ENCODE measurements around the gene MLST8.

GRCh38 chr16:2188395-2188794, 16.9 kb upstream of the MLST8 start:
- TF ChIP-seq TAF1 (conservative IDR thresholded peaks at IDR 0.05) = no peak
- TF ChIP-seq, protein P1, sequence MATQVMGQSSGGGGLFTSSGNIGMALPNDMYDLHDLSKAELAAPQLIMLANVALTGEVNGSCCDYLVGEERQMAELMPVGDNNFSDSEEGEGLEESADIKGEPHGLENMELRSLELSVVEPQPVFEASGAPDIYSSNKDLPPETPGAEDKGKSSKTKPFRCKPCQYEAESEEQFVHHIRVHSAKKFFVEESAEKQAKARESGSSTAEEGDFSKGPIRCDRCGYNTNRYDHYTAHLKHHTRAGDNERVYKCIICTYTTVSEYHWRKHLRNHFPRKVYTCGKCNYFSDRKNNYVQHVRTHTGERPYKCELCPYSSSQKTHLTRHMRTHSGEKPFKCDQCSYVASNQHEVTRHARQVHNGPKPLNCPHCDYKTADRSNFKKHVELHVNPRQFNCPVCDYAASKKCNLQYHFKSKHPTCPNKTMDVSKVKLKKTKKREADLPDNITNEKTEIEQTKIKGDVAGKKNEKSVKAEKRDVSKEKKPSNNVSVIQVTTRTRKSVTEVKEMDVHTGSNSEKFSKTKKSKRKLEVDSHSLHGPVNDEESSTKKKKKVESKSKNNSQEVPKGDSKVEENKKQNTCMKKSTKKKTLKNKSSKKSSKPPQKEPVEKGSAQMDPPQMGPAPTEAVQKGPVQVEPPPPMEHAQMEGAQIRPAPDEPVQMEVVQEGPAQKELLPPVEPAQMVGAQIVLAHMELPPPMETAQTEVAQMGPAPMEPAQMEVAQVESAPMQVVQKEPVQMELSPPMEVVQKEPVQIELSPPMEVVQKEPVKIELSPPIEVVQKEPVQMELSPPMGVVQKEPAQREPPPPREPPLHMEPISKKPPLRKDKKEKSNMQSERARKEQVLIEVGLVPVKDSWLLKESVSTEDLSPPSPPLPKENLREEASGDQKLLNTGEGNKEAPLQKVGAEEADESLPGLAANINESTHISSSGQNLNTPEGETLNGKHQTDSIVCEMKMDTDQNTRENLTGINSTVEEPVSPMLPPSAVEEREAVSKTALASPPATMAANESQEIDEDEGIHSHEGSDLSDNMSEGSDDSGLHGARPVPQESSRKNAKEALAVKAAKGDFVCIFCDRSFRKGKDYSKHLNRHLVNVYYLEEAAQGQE (IDR thresholded peaks at IDR 0.05) = no peak
- TF ChIP-seq, protein P2, sequence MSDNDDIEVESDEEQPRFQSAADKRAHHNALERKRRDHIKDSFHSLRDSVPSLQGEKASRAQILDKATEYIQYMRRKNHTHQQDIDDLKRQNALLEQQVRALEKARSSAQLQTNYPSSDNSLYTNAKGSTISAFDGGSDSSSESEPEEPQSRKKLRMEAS (IDR thresholded peaks at IDR 0.05) = no peak
- TF ChIP-seq, protein P3, sequence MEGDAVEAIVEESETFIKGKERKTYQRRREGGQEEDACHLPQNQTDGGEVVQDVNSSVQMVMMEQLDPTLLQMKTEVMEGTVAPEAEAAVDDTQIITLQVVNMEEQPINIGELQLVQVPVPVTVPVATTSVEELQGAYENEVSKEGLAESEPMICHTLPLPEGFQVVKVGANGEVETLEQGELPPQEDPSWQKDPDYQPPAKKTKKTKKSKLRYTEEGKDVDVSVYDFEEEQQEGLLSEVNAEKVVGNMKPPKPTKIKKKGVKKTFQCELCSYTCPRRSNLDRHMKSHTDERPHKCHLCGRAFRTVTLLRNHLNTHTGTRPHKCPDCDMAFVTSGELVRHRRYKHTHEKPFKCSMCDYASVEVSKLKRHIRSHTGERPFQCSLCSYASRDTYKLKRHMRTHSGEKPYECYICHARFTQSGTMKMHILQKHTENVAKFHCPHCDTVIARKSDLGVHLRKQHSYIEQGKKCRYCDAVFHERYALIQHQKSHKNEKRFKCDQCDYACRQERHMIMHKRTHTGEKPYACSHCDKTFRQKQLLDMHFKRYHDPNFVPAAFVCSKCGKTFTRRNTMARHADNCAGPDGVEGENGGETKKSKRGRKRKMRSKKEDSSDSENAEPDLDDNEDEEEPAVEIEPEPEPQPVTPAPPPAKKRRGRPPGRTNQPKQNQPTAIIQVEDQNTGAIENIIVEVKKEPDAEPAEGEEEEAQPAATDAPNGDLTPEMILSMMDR (IDR thresholded peaks at IDR 0.05; ENCODE audit: low read depth, low read length, missing input control) = no peak
- TF ChIP-seq RAD21 (IDR thresholded peaks at IDR 0.05) = no peak
- TF ChIP-seq EGR1 (IDR thresholded peaks at IDR 0.05; ENCODE audit: low read depth in 2 of 2) = no peak
- TF ChIP-seq YY1 (IDR thresholded peaks at IDR 0.05) = no peak
- no peak for TF ChIP-seq RXRA (IDR thresholded peaks at IDR 0.05)
- TF ChIP-seq HNF4A (conservative IDR thresholded peaks at IDR 0.05) = no peak
- no peak for TF ChIP-seq GABPA (IDR thresholded peaks at IDR 0.05 in 1 of 2, conservative IDR thresholded peaks at IDR 0.05 in 1 of 2)
- TF ChIP-seq SP1 (IDR thresholded peaks at IDR 0.05) = no peak

Data from liver (tissue), 3 donors.